GM21528 (cell line): ENCODE data around the gene C10orf90.

Experiments used
- ATAC-seq: cut with Tn5 transposase; IDR thresholded peaks from one replicate; pipeline ENCODE4 v1.9.1; 2021; ENCODE audit warnings: mild to moderate bottlenecking, moderate library complexity; ENCODE audit not compliant: unreplicated experiment, low FRiP score

The C10orf90 gene

GRCh38 chr10:126405239-126405775 is 265.2 kb downstream of the C10orf90 start:
- no peak for ATAC-seq

- ATAC-seq: no peak
Observed at GRCh38 chr10:126402721-126403695, 267.5 kb downstream of the C10orf90 start.

- ATAC-seq: no peak
Observed at GRCh38 chr10:126400641-126401040, 269.9 kb downstream of the C10orf90 start.

- ATAC-seq: no peak
Observed at GRCh38 chr10:126398924-126399323, 271.6 kb downstream of the C10orf90 start.

GRCh38 chr10:126398383-126398743 is 272.1 kb downstream of the C10orf90 start:
- ATAC-seq: no peak

DNA sequence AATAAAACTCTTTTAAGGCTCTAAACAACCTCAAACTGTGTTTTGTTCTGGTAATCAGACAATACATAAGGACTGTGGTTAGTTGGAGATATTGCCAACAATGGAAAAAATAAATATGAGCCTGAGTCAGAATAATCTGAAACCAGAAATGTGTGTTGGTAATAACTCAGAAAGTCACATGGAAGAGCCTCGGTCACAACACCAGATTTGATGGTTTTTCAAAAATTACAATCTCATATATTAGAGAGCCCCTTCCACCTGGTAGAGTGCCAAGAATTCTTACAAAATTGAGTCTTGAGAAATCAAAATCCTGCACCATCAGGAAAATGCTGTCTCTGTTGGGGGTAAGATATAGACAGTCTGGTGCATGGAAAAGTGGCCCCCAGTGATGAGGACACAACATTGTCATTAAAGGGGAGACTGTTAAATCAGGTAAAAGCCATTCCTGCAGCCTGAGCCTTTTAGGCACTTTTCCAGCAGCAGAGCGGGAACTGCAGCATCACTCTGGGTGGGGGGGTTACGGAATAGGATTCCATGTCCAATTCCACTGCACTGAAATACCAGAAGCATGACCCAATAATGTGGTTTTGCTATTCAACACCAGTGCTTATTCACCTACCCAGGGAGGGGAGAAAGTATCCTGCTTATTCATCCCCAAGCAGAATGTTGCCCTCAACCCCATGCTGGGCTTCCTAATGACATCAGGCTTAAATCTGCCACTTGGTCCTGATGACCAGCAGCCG is 272.7 kb downstream of the C10orf90 start:
- ATAC-seq: no peak

DNA sequence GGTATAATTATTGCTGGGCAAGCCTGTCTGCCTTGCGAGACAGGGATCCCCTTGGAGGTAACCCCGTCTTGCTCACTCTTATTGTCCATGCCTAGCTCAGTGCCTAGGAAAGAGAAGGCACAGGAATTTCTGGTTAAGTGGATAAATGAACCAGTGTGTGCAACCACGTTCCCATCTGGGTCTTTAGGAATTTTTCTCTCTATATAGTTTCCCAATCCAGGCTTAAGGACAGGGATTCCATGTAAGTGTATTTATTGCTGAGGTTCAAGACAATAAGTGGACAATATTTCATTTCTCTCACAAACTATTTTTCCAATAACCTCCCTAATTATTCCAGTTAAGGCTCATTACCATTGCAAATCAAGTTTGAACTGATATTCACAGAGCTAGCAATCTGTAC is 273.3 kb downstream of the C10orf90 start:
- ATAC-seq: no peak

DNA sequence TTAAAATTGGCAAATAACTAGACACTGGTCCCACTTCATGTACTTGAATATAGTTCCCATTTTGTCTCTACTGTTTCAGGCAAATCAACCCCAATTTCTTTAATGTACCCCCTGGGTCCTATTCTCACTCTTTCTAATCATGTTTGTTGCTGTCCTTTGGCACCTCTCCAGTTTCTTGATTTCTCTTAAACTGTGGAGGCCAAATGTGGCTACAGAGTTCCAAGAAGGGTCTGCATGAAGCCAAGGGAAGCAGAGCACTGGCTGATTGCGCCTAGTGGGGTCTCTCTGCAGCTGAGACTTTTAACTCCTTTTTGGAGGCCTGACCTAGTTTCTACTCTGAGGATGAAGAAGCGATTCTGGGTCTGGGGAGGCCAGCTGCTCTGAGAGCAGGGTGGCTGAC is 275.5 kb downstream of the C10orf90 start:
- no peak for ATAC-seq

- ATAC-seq: no peak
Observed at GRCh38 chr10:126393076-126393475, 277.4 kb downstream of the C10orf90 start.

GRCh38 chr10:126392469-126392868 is 278.0 kb downstream of the C10orf90 start:
- ATAC-seq: no peak

DNA sequence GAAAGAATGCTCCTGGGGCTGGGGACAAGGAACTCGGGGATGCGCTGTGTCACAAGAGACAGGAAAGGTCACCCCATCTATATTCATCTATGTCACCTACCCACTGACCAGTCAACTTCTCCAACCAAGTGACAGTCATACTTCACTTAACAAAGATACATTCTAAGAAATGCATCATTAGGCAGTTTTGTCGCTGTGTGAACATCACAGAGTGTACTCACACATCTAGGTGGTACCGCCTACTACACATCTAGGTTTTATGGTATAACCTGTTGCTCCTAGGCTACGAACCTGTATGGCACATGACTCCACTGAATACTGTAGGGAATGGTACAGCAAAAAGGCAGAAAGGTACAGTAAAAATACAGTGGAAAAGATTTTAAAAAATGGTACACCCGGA is 278.4 kb downstream of the C10orf90 start:
- no peak for ATAC-seq

- ATAC-seq: no peak
Observed at GRCh38 chr10:126391192-126391885, 279.2 kb downstream of the C10orf90 start.

DNA sequence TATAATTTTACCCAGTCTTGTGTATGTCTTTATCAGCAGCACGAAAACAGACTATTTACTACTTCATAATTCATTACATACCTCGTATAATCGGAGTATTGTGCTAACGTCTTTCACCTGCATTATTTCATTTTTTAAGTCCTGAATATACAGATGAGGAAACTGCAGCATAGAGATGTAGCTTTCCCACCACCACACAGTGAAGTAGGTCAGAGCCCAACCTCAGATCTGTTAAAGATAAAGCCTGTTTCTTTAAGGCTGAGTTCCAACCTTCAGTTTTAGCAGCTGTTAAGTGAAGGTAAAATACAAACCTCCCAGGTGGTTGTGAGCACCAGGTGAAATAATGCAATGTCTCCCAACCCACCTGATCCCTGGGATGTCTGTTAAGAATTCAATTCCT is 280.2 kb downstream of the C10orf90 start:
- no peak for ATAC-seq

- no peak for ATAC-seq
Observed at GRCh38 chr10:126387931-126388911, 282.3 kb downstream of the C10orf90 start, which contains the start of gene ADAM12. Gene ADAM12 (minus strand): TSS chr10:126388477. CDS start chr10:126388145, 332 bp downstream.

DNA sequence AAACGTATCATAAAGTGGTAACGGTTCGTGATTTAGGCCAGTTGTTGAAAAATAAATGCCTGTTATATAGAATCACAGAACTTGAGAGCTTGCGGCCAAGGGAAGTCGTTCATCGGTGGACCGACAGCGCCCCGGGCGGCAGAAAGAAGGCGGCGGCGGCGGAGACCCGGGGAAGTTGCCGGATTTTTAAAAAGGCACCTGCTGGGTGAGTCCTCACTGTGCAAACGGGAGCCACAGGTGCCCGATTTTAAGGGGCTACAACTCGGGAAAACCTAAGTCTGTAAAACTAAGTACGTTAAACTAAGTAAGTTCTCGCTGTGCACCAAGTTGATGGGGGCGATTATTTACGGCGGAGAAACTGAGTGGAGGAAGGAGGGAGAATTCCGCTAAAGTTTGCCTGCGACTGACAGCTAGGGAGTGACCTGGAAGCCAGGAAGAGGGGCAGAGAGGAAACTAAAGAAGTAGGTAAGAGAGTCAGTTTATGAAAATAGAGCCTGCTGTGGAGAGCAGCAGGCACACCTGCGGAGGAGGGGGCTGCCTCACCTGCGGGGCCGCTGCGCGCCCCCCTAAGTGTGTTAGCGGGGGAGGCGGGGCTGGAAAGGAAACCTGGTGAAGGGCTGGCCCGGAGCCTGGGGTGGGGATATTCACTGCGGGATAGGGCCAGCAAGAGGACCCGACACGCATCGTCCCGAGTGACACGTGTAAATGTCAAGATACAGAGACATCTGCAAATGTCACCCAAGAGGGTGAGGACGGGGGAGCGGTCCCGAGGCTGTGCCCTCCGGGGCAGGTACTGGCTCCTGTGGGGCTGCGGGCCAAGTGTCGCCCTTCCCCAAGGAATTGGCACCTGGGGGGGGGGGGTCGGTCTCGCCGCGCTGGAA is 283.2 kb downstream of the C10orf90 start:
- no peak for ATAC-seq

- ATAC-seq: no peak
Observed at GRCh38 chr10:126384269-126384873, 286.1 kb downstream of the C10orf90 start.

DNA sequence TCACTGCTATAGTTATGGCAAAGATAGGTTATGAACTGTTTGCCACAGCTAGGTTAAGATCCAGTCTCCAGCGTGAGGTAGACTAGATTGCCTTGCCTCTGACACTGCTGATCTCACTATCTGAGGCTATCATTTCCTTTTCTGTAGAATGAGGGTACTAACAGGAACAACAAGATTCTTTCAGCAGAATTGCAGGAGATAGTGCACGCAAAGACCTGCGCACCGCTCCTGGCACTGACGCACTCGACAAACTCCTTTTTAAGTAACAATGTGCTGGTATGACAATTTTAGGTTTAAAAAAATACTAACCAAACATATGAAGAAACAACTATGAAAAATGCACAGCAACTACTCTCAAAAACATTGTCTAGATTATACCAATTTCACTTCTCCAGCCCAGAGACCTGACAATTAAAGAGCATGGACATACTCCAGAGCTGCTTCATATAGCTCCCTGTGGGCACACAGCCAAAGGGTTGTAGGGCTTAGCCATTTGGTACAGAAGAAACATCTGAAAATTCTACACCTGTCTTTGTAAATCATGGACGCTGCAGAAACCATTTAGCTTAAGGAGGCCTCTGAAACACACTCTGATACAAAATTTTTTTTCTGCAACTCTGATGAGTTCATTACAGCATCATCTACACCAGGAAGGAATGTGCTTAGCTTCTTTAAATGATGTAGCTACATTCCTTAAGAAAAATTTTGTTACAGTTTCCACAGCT is 290.0 kb downstream of the C10orf90 start:
- no peak for ATAC-seq
